HEK293 (cell line): ENCODE data around the gene LRRC15.

Source experiments
- ZNF175 ChIP-seq: fragments of 450-650 bp; formaldehyde crosslinking; IDR thresholded peaks from 2 replicates; pipeline ENCODE4 v1.5.1; 2016; ENCODE audit warnings: missing biosample characterization, missing genetic modification characterization
- ZNF354C ChIP-seq: fragments of 450-650 bp; formaldehyde crosslinking; IDR thresholded peaks from 2 replicates; pipeline ENCODE4 v1.5.1; 2016; ENCODE audit warnings: missing biosample characterization, missing genetic modification characterization, low read depth, borderline replicate concordance
- ZNF707 ChIP-seq: fragments of 450-650 bp; formaldehyde crosslinking; IDR thresholded peaks from 2 replicates; pipeline ENCODE4 v1.5.1; 2016; ENCODE audit warnings: missing biosample characterization, missing genetic modification characterization
- TF ChIP-seq, protein P1 (sequence below): fragments of 450-650 bp; formaldehyde crosslinking; IDR thresholded peaks from 2 replicates; pipeline ENCODE4 v1.5.1; 2017; ENCODE audit warnings: missing biosample characterization, missing genetic modification characterization
- TF ChIP-seq, protein P2 (sequence below): fragments of 450-650 bp; formaldehyde crosslinking; IDR thresholded peaks from 2 replicates; pipeline ENCODE4 v1.5.1; 2016; ENCODE audit warnings: missing biosample characterization, missing genetic modification characterization

DNA sequence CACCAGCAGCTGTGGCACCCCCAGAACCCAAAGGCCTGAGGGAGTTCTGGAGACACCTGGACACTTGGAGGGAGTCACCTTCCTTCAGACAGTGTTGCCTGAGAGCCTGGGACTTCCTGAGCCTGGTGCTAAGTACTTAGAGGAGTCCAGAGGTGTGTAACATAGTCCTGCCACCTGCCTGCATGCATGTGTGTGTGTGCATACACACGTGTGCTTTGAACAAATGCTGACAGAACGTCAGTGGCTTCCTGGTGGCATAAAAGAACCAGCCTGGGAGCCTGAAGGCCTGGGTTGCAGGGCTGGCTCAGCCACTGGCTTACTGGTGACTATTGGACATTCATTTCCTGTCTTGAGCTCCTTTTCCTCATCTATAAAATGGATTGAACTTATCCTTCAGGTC is 15.2 kb downstream of the LRRC15 start:
- TF ChIP-seq ZNF707 (tag by site-specific recombination) (no peak), ZNF354C (tag by site-specific recombination) (no peak), ZNF175 (tag by site-specific recombination) (no peak)
- TF ChIP-seq, protein P1, sequence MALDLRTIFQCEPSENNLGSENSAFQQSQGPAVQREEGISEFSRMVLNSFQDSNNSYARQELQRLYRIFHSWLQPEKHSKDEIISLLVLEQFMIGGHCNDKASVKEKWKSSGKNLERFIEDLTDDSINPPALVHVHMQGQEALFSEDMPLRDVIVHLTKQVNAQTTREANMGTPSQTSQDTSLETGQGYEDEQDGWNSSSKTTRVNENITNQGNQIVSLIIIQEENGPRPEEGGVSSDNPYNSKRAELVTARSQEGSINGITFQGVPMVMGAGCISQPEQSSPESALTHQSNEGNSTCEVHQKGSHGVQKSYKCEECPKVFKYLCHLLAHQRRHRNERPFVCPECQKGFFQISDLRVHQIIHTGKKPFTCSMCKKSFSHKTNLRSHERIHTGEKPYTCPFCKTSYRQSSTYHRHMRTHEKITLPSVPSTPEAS (tag by site-specific recombination), result no peak
- TF ChIP-seq, protein P2, sequence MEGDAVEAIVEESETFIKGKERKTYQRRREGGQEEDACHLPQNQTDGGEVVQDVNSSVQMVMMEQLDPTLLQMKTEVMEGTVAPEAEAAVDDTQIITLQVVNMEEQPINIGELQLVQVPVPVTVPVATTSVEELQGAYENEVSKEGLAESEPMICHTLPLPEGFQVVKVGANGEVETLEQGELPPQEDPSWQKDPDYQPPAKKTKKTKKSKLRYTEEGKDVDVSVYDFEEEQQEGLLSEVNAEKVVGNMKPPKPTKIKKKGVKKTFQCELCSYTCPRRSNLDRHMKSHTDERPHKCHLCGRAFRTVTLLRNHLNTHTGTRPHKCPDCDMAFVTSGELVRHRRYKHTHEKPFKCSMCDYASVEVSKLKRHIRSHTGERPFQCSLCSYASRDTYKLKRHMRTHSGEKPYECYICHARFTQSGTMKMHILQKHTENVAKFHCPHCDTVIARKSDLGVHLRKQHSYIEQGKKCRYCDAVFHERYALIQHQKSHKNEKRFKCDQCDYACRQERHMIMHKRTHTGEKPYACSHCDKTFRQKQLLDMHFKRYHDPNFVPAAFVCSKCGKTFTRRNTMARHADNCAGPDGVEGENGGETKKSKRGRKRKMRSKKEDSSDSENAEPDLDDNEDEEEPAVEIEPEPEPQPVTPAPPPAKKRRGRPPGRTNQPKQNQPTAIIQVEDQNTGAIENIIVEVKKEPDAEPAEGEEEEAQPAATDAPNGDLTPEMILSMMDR, result no peak
